GM21529 (cell line): ENCODE data around the gene TMEM255A.
"Not testable (repeated sequence)": the region's sequence is repeated elsewhere in the genome, so short reads cannot be mapped to it uniquely, and the experiment has no call there.

Experiments used
- ATAC-seq: cut with Tn5 transposase; IDR thresholded peaks from one replicate; pipeline ENCODE4 v1.9.1; 2021; ENCODE audit not compliant: unreplicated experiment

TMEM255A gene

GRCh38 chrX:120310861-120311726 is at the start of gene TMEM255A:
Gene TMEM255A (minus strand): TSS chrX:120311461. CDS start chrX:120311309, 152 bp downstream.
- ATAC-seq: no peak

- no peak for ATAC-seq
Observed at GRCh38 chrX:120358737-120359456, 47.6 kb upstream of the TMEM255A start.

- ATAC-seq: no peak
Observed at GRCh38 chrX:120357186-120357585, 45.9 kb upstream of the TMEM255A start.

- no peak for ATAC-seq
Observed at GRCh38 chrX:120356084-120356483, 44.8 kb upstream of the TMEM255A start.

DNA sequence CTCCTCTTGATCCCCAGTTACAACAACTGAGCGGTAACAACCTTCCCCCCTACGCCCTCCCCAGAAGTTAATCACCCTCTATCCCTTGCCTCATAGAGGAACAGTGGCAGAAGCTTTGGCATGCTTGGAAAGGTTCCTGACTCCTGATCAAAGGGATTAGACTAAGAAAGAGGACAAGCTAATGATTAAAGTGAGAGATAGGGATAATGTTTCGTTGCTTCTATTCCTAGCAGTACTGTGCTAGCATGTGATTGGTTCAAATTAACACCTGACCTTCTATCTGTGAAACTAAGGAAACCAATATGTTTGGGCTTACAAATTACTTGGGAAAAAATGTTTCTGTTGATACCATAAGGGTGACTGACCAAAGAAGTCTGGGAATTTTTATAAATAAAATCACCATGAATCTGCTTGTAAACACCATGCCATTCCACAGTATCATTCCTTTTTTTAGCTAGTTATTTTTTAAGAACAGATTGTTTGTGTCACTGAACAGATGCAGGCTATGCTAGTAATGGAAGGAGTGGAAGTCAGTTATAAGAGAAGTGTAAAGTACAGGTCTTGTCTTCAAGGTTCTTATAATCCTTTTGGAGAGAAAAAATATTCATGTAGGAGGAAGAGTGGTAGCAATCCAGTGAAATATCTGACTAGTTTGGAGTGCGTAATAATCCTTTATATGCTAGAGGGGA is 39.3 kb upstream of the TMEM255A start:
- ATAC-seq: no peak

DNA sequence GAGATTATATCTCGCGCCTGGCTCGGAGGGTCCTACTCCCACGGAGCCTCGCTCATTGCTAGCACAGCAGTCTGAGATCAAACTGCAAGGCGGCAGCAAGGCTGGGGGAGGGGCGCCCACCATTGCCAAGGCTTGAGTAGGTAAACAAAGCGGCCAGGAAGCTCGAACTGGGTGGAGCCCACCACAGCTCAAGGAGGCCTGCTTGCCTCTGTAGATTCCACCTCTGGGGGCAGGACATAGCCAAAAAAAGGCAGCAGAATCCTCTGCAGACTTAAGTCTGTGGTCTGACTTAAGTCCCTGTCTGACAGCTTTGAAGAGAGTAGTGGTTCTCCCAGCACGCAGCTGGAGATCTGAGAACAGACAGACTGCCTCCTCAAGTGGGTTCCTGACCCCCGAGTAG is 33.3 kb upstream of the TMEM255A start:
- ATAC-seq: not testable (repeated sequence)

DNA sequence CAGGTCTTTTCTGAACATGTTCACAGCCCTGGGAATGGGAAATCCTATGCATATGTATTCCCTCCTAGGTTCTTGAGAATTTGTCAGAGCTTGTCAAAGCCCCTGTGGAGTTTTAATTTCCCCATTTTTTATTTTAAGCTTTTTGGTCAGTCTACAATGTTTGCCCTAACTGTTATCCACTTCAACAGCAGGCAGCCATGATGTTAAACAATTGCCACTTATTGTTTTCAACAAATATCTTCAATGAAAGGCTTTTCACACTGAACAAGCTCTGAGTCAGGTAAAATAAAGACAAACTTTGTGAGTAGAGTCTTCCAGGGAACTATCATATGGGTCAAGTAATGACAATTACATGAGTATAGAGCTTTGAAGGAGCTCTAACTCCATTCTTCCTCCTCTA is 25.6 kb upstream of the TMEM255A start:
- ATAC-seq: no peak

DNA sequence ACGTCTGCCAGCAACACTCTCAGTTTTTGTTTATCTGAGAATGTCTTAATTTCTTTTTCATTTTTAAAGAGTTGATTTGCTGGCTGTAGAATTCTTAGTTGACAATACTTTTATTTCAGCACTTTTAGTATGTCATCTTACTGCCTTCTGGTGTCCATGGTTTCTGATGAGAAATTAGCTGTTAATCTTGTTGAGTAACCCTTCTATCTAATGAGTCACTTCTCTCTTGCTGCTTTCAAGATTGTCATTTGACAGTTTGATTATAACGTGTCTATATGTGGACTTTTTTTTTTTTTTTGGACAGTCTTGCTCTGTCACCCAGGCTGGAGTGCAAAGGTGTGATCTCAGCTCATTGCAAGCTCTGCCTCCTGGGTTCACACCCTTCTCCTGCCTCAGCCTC is 24.0 kb upstream of the TMEM255A start:
- ATAC-seq: no peak

DNA sequence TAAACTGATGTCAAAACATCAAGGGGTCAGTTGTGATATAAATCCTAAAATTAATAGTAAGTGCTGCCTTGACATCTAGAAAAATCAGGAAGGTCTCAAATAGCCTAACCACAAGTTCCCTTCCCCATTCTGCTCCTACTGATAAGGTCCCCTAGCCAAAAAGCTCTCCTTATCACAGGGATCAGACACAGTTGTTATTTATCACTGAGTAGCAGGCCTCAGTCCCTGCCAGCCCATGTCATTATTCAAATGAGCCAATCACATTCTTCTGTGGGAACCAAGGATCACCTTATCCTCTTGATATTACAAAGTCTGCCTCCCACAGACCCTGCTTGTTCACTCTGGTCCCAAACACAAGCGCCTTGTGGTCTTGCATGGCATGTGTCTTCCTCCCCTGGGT is 23.3 kb upstream of the TMEM255A start:
- no peak for ATAC-seq

DNA sequence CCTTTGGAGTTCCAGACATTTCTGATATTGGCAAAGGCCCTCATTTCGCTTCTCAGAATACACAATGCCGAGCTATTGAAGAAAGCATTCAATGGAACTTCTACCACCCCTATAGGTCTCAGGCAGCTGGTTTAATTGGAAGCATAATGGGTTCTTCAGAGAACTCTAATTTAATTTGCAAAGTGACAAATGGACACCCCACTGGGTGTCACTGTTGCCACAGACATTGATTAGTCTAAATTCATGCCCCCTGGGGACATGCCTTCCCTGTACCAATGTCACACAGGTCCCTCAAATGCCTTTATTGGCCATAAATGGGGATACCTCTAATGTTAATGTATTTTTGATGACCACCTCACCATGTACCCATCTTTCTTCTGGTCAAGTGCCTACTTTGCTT is 22.9 kb upstream of the TMEM255A start:
- no peak for ATAC-seq

DNA sequence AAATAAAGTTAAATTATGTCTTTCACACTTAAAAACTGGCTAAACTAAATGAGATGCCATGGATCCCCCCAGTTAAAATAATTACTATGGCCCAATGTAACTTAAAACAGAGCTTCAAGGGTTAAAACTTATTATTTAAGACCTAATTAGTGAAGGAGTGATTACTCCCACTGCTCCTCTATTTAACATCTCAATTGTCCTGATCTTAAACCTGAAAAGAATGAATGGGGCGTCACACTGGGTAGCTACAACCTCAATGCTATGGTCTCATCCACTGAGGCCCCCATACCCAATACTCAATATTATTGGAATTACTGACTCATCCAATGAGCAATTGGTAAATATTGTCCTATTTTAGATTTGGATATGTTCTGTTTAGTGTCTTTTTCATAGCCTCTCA is 21.1 kb upstream of the TMEM255A start:
- ATAC-seq: no peak

GRCh38 chrX:120331116-120331515 is 19.9 kb upstream of the TMEM255A start:
- no peak for ATAC-seq

DNA sequence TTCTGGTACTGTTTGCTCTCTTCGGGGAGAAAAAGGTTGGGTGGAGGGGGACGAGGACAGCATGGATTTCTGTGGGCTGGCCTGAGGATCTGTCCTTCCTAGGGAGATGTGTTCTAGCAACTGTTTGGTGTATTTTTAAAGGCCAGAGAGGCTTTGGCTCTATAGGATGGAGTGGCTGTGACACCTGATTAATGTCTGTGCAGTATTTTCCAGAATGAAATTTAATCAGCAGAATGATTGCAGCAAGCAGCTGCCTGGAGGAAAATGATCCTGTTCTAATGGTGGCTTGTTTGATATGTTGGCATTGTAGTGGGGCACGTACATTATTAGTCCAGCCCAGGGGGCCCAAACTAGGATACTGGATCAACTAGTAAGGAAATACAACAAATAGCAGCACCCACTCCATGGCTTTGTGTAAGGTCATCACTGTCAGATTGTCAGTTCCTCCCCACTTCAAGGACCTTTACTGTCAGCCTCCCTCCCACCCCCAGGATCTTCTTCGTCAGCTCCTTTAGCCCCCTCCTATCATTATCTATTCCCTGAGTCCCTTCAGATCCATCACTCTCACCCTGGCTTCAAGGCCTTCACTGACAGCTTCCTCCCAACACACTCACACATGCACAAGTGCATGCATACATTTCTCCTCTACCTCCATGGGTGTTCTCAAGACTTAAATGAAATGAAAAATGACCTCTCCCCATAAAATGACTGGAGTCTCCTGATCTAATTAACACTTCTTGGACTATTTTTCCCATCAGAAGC is 10.4 kb upstream of the TMEM255A start:
- no peak for ATAC-seq

GRCh38 chrX:120318411-120318810 is 7.2 kb upstream of the TMEM255A start:
- ATAC-seq: no peak

DNA sequence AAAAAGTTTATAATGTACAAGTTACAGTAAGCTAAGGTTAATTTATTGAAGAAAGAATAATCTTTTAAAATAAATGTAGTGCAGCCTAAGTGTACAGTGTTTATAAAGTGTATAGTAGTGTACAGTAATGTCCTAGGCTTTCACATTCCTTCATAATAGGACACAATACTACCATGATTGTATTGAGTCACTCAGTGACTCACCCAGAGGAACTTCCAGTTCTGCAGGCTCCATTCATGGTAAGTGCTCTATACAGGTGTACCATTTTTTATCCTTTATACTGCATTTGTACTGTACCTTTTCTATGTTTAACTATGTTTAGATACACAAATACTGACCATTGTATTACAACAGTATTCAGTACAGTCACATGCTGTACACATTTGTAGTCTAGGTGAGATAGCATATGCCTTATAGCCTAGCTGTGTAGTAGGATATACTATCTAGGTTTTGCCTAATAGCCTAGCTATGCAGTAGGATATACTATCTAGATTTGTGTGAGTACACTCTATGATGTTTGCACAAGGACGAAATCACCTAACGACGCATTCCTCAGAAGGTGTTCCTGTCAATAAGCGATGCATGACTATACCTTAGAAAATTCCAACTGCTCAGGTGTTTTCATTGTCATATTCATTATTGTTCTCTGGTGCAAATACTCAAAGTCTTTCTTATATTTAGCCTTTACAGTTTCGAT is 5.5 kb upstream of the TMEM255A start:
- no peak for ATAC-seq

GRCh38 chrX:120315776-120316175 is 4.5 kb upstream of the TMEM255A start:
- no peak for ATAC-seq

DNA sequence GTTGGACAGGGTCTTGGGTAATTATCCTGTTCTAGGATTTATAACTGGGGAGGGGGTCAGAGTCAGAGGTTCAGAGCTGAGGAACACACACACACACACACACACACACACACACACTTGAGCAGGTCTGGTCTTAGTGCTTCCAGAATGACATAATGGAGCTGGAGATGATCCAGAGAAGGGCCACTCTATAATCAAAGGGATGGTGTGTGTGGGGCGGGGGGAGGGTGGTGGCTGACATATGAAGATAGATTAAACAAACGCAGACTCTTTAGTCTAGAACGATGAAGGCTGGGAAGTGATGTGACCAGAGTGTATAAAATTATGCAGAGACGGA is 434 bp upstream of the TMEM255A start:
- ATAC-seq: no peak

- ATAC-seq: no peak
Observed at GRCh38 chrX:120309873-120310705, 1.2 kb downstream of the TMEM255A start.
